Right ventricle myocardium inferior (tissue), 1 donor: Measurements from ENCODE around the gene IQGAP2. TPM values are rescaled to one million over a fixed set of nuclear protein-coding genes. Genes with fewer than 3 reads are reported as not detected.
"Not testable (repeated sequence)": the region's sequence is repeated elsewhere in the genome, so short reads cannot be mapped to it uniquely, and the experiment has no call there.

Experiments used
- ATAC-seq: fragments of 200-7000 bp; cut with Tn5 transposase; one replicate; pipeline ENCODE4 v1.9.1; 2020; ENCODE audit warnings: mild to moderate bottlenecking, moderate library complexity
- DNase-seq: peaks from one replicate; pipeline ENCODE4 v3.0.0; 2021; ENCODE audit errors: missing footprints
- intact Hi-C: fragments of 100-400 bp; cut with DNase I; formaldehyde crosslinking; loops from one replicate; pipeline ENCODE4 v1.11.0; 2022
- total RNA-seq: library from RNA; stranded (reverse); fragmentation: NEBNext Ultra II Directional; extraction: Animal tissue kit (Norgen Biotek cat#: 25700); gene quantifications from one replicate; pipeline ENCODE4 v1.2.1, GENCODE V29; 2021
- donor health status: DM: no; HTN: yes; CAD: no; lungs with severe emphysema.

IQGAP2 gene
- total RNA-seq, 1 donor from 2014 or later = 4.9 TPM

DNA sequence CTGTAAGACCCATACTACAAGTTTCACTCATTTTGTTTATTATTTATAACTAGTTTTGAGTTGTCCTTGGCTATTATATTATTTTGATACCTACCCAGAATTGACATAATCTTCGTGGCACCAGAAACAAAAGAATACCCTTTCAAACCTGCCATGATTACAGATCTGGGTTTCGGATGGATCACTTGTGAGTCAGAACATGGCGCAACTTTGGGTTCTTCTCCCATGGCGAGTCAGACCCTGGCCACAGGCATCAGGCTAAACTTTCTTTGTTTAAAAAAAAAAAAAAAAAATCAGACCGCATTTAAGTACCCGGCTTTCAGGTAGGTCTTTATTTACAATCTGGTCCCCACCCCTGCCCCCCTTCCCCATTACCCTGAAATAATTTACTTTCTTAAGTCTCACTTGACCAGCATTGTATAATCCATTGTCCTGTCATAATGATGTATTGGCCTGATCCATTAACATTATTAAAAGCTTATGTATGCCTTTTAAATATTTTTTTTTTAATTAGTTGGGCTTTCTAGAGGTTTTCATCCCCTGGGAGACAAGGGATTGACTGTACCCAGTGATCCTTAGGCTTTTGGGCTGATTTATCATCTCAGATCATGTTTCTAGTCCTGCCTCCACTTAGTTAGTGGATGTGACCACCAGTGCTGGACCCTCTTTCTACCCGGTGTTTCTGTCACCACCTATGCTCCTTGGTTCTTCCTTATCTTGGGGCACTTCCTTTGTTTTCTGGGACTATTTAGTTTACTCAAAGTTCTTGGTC lies 176.3 kb downstream of the IQGAP2 start:
- ATAC-seq (no peak), DNase-seq (no peak)
- intact Hi-C loops = no loop called here

DNA sequence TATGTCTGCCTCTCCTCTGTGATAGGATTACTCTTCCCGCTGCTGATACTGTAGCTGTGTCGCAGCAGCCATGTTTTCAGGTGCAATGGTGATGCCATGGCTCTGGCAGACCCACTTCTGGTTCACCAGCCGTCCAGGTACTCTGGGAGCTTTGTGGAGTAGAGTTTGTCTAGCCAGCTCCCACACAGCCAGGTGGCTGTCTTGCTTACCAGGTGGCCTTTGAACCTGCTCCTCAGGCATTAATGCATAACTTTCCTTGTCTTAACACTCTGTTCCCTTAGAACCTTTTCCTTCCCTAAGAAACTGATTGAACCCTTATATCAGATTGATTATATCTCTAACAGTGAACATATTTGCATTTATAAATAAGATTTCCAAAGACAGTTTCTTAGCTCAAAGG lies 177.9 kb downstream of the IQGAP2 start:
- ATAC-seq = no peak
- DNase-seq = no peak
- intact Hi-C loops = no loop called here

DNA sequence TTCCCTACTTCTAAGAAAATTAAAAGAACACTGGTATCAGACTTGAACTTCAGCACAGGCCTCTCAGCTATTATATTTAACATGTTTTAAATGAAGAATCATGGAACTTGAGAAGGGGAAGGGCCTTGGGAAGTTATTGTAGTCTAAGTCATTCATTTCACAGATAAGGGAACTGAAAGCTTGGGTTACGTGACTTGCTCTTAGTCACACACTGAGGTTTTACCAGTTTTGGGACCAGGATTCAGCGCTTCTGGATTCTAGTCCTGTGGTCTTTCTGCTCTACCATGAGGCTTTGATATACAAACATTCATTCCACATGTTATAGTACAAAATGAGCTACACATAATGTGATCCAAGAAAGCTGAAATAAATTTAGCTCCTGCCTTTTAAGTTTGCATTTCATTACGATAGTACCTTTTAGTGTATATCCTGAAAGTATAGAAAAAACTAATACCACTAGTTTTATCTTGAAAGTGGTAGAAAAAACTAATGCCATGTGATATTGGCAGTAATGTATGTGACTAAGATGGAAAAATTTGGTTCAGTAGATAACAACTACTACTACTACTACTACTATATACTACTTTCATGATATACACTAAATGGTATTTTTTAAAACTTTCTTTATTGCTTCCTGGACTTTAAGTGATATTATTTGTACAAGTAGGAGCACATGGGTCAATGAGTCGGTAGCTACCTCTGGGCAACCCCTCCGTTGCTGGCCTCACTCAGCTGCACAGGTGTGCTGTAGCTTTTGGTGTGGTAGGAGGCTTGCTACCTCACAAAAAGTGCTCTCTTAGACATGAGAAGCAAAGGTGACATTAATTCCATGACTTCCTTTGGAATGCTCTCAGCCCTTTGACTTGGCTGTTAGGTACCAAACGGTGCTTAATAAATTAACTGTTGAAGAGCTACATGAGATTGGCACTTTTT lies 179.4 kb downstream of the IQGAP2 start:
- intact Hi-C loops = no loop called here
- ATAC-seq = peak; percentile 34
- no peak for DNase-seq

DNA sequence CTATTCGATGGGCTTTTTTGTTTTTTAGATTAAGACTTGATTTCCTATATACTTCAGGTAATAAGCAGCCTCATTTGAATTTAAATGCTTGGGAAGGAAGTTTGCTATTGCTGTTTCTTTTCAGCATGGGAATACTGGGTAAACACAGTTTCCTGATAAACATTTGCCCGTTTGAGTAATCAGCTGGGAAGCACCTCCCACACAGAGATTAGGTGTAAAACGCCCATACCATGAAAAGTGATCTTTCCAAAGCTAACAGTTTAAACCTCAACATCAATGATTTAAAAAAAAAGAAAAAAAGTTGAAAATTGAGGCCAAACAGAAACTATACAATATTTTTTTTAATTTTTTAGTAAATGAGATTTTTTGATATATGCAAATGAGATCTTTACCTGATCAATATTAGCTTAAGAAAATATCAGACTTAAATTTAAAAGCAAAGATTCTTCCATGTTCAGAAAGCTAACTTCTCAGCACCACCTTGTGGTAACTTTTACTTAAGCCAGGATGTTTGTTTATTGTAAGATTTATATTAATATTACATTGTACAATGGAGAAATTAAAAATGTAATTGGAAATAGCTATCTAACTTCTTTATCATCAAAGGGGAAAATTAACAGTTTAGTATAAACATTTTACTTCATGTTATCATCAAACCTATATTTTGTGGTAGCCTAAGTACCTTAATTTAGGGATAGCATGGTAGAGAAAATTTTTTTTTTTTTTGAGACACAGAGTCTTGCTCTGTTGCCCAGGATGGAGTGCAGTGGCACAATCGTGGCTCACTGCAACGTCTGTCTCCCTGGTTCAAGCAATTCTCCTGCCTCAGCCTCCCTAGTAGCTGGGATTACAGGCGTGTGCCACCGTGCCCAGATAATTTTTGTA lies 180.3 kb downstream of the IQGAP2 start:
- no peak for DNase-seq
- intact Hi-C loops = no loop called here

DNA sequence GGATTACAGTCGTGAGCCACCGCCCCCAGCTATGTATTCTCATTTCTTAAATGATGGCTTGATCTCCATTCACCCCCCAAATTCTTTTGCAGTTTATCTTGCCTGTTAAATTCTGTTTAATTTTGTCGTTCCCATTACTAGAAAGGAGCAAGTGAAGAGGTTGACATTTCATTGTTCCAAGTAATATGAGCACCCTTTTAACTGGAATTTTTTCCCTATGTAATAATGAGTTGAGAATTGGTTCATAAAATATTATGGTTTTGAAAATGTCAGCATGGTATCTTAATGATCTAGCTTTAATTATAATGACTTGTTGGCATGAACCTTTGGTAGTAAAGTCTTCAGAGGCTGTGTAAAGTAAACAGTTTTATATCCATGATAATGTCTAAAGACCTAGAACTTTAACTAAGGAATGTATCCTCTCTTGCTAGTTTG lies 182.7 kb downstream of the IQGAP2 start:
- intact Hi-C loops = no loop called here

More for the DNA sequence above, 180.3 kb downstream of the IQGAP2 start:
- ATAC-seq = no peak

DNA sequence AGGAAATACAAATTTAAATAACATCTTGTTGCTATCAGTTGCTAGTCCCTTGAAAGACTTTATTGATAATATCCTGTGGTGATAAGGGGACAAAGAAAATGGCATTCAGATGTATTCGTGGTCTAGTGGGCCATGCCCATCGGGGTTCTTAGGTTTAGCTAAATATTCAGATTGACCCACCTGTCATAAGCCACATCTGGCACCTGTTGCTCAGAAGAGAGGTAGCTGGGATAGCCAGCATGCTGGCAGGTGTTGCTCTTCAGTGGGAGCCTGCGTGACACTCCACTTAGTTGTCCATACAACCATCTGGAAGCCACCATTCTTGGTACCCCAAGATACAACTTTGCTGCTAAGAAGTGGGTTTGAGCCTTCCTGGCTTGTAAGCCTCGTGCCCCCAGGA lies 183.4 kb downstream of the IQGAP2 start:
- no peak for DNase-seq

More for the DNA sequence above, 182.7 kb downstream of the IQGAP2 start:
- DNase-seq (no peak), ATAC-seq (no peak)

DNA sequence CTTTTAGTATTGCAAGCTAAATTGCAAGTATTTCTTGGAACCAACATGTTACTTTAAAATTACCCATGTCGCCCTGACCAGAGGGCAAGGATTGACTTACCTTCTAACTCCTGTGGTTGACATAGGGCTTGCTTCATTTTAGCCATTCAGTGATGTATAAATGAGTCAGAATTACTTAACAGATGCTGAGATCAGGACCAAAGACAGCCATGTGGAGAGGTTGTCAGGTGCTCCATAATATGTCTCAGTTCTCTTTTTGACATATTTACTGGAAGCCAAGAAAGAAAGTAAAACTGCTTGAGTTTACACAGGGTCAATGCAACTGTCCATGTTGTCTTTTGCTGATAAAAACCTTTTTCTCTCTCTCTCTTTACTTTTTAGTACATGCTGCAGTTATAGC lies 186.9 kb downstream of the IQGAP2 start:
- ATAC-seq (no peak), DNase-seq (no peak)
- intact Hi-C loops = no loop called here

More for the DNA sequence above, 183.4 kb downstream of the IQGAP2 start:
- no peak for ATAC-seq
- intact Hi-C loops = no loop called here

DNA sequence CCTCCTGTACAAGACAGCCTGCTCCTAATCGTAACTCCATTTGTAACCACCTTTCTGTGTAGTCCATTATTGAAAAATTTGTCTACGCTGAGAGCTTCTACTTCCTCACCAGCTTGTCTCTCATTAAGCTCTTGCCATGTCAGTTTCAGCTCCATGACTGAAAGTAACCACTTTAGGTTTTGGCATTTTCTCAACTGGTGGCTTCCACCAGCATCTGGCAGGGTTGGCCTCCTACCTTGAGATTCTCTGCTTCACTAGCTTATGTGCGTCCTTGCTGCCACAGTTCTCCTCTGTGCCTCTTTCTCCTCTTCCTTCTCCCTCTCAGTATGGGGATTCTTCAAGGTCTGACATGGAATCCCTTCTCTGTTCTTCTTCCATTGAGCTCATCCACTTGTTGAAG lies 188.3 kb downstream of the IQGAP2 start:
- intact Hi-C loops = no loop called here
- no peak for DNase-seq
- no peak for ATAC-seq

DNA sequence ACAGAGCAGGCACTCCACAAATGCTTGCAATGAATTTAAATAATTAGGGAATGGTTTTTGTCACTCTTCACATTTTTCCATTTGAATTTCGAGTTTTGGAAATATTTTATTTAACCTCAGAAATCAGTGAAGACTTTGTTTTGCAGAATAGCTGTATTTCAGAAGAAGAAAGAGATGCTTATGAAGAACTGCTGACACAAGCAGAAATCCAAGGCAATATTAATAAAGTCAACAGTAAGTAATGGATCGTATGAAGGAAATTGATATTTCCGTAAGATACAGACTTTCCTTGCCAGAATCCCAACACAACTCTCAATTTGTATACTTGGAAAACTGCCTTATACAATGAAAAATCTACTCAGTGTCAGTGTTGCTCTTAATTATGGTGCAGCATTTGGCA lies 189.6 kb downstream of the IQGAP2 start:
- intact Hi-C loops = no loop called here
- ATAC-seq (no peak), DNase-seq (no peak)

DNA sequence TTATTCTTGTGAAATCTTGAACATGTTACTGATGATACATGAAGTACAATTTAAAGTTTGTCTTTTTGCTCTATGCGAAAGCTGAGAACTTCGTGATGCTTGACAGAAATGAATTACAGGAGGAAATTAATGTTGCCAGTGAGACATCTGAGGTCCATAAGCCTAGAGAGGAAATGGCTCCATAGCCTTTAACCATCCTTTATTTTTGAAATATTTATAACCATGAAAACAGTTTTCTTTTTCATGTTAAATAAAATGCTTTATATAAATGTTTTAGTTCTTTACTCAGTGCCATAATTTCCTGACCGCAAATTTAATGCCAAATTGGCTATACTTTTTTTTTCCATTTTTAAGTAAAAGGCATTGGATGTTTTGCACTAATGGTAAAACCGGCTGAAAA lies 191.0 kb downstream of the IQGAP2 start:
- no peak for ATAC-seq
- intact Hi-C loops = no loop called here

DNA sequence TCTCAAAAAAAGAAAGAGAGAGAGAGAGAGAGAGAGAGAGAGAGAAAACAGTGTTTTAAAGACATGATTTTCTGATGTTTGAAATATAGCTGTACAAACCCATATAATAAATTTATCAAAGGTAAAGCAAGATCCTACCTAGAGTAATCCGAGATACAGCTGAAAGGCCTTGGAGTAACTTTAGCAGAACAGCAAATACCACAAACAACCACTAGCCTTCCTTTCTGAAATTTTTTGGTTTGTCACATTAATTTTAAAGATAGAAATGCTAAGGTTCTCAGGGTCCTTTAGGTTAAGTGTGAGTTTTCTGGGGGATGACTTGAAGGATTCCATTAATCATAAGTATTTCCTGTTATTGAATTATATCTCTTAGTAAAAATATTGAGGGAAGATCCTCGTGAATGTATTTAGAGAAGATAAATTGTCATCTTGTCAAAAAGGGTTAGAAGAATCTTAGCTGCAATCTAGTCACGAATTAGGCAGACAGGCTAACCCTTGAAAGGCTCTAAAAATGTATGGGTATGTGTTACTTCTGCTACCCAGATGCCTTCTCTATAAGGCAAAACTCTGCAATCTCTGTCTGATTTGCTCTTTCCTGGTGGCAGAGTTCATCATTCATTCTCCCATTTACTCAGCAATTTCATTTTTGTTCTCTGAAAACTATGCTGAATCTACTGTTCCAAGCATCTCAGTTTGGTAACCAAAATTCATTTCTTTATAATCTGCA lies 192.8 kb downstream of the IQGAP2 start:
- no peak for ATAC-seq
- intact Hi-C loops = no loop called here
- DNase-seq = no peak

More for the DNA sequence above, 191.0 kb downstream of the IQGAP2 start:
- no peak for DNase-seq

DNA sequence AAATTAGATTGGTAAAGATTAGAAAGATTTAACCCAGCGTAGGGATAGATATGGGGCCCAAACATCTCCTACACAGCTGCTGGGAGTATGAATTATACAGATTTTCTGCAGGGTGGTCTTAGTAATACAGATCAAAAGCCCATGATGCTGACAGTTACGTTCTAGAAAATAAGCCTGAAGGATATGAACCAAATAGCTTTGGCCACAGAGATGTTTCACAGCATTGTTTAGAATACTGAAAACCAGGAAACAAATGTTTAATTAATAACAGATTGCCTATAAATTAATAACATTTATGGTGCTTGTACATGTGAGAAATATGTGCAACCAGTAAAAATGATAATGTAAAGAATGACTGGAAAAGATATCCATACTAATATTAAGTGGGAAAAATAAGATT lies 195.4 kb downstream of the IQGAP2 start:
- intact Hi-C loops = no loop called here
- no peak for DNase-seq
- ATAC-seq = no peak

DNA sequence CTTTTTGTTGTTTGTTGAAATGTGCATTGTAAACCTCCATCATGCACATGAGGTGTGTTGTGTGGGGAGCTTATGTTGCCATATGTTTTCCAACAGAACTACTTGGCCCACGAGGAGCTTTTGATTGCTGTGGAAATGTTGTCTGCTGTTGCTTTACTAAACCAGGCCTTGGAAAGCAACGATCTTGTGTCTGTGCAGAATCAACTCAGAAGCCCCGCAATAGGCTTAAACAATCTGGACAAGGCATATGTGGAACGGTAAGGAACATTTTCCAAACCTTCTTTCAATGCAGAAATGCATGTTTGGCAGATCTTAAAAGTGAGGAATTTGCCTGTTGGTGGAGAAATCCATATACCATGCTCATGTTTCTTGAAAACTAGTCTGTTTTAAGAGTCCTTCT lies 197.6 kb downstream of the IQGAP2 start:
- intact Hi-C loops = loop anchor here (1.0 to 5.0 kb wide), 3 partner anchors 42 to 417 kb away; no protein-coding TSS in a partner anchor
- ATAC-seq (no peak), DNase-seq (no peak)

DNA sequence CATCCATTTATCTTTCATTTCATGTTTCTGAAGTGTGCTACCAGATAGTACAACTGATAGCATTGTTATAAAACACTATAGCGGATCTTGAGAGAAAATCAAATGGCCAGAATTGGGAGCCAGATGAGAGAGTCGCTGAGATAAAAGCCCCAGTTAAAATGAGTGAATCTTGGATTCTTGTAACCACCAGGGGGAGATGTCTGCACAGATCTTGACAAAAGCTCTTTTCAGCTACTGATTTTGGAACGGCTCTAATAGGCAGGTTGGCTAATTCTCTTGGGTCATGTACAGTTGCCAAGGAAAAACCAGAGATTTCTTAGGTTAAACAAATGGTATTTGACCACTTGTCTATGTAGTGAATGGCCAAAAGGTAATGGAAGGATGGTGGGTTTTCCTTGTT lies 198.4 kb downstream of the IQGAP2 start:
- DNase-seq (no peak), ATAC-seq (peak; percentile 59)
- intact Hi-C loops = loop anchor here (1.0 to 5.0 kb wide), 3 partner anchors 41 to 416 kb away; no protein-coding TSS in a partner anchor

DNA sequence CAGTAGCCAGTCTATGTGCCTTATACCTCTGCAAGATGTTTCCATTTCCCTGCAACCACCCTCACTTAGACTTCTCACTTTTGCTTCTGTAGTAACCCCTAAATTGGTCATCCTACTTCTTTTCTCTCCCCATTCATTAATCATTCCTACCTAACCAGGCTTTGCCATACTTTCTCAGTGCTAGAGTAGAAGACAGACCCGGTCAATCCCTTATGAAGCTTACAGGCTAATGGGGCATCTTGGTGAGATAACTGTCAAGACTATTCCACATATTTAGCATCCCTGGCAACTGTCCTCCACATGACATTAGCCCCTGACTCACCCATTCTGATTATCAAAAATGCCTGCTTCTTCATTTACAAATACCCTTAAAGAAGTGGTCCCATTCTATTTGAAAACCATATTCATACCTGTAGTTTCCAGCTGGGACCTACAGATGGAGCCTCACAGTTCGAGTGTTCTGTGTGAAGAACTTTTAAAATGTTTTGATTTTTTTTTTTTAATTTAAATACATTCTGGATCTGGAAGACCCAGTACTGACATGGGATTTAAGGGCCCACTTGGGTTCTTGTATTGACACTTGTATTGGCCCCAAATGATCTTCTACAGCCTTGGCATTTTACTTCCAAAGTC lies 199.1 kb downstream of the IQGAP2 start:
- DNase-seq = no peak
- no peak for ATAC-seq
- intact Hi-C loops = loop anchor here (5.0 kb wide), 2 partner anchors 40 to 415 kb away; no protein-coding TSS in a partner anchor

DNA sequence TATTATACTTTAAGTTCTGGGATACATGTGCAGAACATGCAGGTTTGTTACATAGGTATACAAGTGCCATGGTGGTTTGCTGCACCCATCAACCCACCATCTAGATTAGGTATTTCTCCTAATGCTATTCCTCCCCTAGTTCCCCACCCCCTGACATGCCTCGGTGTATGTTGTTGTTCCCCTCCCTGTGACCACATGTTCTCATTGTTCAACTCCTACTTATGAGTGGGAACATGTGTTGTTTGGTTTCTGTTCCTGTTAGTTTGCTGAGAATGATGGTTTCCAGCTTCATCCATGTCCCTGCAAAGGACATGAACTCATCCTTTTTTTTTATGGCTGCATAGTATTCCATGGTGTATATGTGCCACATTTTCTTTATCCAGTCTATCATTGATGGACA lies 200.9 kb downstream of the IQGAP2 start:
- intact Hi-C loops = loop anchor here (5.0 kb wide), 2 partner anchors 38 to 413 kb away; no protein-coding TSS in a partner anchor
- DNase-seq, ATAC-seq: not testable (repeated sequence)

DNA sequence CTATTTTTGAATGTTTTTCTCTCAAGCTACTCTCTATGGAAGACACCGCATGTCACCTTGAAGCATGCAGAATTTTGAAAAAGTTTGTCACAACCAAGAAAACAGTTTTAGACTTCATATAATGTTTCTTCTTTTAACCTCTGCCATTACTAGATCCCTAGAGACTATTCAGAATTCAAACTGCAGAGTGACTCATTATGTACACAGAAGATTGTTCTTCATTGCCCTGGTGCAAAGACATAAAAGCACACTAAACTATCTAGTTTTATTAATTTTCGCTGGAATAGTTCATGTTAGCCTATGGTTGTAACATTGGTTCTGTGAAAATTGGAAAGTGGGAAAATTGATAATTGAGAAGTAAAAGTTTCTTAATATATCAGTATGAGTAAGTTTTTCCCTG lies 201.8 kb downstream of the IQGAP2 start:
- no peak for DNase-seq
- ATAC-seq = no peak
- intact Hi-C loops = loop anchor here (5.0 kb wide), 2 partner anchors 37 to 412 kb away; no protein-coding TSS in a partner anchor
